HG02943 (cell line): Measurements from ENCODE around the gene BCDIN3D.
"Not testable (repeated sequence)": the region's sequence is repeated elsewhere in the genome, so short reads cannot be mapped to it uniquely, and the experiment has no call there.

Source experiments
- ATAC-seq: cut with Tn5 transposase; IDR thresholded peaks from one replicate; pipeline ENCODE4 v1.9.1; 2021; ENCODE audit warnings: mild to moderate bottlenecking, low read depth, moderate library complexity; ENCODE audit not compliant: unreplicated experiment

BCDIN3D gene

DNA sequence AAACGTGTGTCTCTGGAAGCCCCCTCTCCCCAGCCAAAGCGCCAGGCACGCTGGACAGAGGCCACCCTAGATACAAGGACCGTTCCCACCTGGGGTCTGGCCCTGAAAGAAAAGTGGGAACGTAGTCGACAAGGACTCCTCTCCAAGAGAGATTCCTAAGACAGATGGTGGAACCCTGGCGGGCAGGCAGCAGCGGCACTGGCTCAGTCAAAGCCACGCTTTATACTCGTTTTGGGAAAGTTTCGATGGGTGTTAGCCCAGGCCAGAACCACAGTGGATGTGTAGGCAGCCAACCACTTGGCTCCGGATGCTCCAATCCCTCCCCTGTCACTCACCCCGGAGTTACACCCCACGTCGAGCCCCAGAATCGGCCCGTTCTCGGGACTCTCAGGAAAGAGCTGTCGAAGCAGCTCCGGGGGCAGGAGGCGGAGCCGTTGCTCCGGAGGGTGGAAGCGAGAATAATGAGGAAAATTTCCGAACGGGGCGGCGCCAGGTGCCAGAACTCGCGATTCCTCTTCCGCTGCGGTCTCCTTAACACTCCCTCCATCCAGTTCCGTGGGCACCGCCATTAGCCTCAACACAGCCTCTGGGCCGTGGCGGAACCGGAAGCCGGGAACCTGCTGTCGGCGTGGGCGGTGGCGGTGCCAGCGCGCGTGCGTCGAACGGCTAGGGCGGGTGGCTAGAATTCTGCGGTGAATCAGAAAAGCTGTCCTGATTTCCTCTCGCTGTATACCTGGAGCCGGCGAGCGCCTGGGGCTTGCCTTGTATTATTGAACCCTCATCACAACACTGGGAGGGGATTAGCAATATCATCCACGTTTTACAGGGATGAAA, at the start of gene BCDIN3D:
TSS of gene BCDIN3D (minus strand) at position 588 of the 834 bp plus-strand sequence. CDS start at position 569, 19 bp downstream.
- ATAC-seq, result peak; percentile 84

- ATAC-seq, result no peak
Measured at GRCh38 chr12:49892084-49892731, 49.3 kb upstream of the BCDIN3D start.

GRCh38 chr12:49891476-49891875, 48.6 kb upstream of the BCDIN3D start:
- ATAC-seq, result no peak

- no peak for ATAC-seq
Measured at GRCh38 chr12:49891012-49891411, 48.1 kb upstream of the BCDIN3D start.

DNA sequence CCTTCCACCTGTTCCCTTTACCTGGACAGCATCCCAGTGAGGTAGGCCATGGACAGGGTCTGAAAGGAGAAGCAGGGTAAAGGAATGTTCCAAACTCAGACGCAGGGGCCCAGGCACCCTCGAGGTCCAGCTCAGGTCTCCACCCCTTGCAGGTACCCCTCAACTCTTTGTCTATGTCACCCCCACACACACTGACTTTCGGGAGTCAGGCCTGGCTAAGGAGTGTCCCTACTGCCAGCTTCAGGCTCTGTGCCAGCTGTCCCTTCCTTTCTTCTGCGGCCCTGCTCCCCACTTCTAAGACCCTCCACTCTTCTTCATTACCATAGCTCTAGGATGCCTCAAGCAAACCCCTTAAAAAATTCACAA, 47.2 kb upstream of the BCDIN3D start:
- no peak for ATAC-seq

GRCh38 chr12:49889361-49890095, 46.6 kb upstream of the BCDIN3D start:
- no peak for ATAC-seq

- ATAC-seq, result no peak
Measured at GRCh38 chr12:49888461-49889151, 45.7 kb upstream of the BCDIN3D start.

DNA sequence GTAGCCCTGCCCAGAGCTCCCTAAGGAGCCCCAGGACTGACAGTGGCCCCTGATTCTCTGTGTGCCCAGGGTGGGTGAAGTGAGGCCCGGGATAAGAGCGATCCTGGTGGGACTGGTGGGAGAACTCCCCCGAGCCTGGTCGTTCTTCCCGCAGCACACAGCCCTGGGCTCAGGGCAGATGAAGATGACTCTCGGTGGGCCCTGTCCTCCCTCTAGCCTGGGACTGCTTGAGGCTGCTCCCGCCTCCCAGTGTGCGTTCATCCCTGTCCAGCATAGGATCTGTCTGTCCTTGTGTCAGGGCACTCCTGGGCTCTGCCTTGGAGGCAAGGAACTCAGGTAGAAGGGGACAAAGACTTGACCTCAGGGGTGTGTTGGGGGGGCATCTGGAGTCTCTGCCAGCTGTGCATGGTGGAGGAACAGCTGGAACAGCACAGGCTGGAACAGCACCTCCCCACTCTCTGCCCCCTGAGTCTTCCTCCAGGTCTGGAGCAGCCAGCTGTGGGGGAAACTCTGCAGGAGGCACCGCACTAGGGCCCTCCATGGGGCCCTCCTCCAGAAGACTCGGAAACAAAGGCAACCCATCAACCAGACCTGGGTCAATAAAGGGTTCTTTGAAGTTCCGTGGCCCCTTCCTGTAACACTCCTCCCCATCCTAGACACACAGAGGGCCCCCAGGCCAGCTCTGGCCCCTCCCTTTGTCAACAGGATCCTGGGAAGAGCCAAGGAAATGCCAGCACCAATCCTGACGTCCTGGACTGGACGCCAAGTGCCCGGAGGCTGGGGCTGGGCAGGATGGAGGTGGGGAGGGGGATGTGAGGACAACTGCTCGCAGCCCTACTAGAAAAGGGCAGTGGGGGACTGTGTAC, 44.9 kb upstream of the BCDIN3D start:
- no peak for ATAC-seq

- ATAC-seq, result no peak
Measured at GRCh38 chr12:49887091-49887490, 44.2 kb upstream of the BCDIN3D start.

DNA sequence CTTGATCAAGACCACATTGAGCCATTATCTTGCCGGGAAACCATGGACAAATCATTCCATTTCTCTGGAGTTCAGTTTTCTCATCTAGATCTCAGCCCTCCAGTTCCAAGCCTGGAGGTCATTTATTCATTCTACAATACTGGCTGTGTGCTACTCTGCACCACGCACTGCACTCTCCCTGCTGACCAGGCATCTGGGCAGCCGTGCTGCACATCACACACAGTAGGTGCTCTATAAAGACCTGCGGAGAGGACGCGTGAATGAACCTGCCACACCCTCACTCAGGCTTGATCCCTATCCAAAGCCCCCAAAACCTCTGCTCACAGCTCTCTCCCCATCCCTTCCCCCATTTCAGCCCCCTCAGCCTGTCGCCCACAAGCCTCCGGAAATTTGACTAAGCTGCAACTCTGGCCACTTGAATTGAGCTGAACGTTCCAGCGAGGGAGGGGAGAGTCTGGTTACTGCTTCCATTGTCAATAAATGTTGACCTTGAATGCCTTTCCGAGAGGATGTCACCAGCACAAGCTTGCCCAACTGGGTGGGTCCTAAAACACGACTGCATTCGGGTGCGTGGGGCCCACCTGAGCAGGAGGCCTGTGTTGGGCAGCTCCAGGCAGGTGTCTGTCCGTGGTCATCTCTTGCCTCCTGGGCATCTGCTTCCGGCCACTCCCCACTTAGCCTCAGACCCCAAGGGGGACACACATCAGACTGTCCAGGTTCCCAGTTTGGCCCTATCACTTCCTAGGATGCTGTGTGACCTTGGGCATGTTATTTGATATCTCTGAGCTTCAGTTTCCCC, 43.0 kb upstream of the BCDIN3D start:
- ATAC-seq, result no peak

DNA sequence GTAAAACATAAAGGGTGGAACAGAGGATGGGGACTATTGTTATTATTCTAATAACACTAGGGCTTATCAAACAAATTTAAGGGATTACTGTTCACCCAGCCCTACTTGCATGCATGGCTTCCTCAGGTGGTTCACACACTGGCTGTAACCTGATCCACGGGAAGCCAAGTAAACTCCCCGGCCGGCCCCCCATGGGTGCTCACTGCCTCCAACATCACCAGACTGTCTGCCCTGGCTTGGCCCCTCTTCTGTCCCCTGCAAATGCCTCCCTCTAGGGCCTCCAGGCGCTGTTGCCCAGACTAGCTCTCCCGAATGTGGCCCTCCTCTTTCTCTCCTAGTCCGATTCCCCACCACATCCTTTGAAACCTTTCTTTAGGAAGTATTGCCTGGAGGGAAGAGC, 42.2 kb upstream of the BCDIN3D start:
- ATAC-seq, result no peak

DNA sequence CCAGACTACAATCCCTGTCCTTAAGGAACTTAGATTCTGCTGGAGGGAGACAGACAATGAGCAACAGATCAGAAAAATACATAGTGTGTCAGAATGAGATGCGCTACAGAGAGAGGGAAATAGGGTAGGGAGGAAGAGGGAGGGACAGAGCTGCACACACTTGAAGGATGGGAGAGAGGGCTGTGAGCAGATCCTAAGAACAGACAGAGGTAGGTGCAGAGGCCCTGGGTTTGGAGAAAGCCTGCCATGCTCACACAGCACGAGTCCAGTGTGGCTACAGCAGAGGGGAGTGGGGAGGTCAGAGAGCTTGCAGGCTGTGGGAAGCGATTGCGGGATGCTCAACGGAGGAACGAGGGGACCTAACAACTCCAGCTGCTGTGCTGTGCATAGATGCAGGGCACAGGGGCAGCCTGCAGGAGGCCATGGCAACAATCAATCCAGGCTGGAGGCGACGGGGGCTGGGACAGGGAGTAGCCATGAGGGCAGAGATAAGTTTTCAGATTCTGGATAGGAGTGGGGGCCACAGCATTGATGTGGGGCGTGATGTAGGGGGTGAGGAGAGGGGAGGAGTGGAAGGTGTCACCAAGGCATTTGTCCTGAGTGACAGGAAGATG, 40.1 kb upstream of the BCDIN3D start:
- ATAC-seq, result no peak

DNA sequence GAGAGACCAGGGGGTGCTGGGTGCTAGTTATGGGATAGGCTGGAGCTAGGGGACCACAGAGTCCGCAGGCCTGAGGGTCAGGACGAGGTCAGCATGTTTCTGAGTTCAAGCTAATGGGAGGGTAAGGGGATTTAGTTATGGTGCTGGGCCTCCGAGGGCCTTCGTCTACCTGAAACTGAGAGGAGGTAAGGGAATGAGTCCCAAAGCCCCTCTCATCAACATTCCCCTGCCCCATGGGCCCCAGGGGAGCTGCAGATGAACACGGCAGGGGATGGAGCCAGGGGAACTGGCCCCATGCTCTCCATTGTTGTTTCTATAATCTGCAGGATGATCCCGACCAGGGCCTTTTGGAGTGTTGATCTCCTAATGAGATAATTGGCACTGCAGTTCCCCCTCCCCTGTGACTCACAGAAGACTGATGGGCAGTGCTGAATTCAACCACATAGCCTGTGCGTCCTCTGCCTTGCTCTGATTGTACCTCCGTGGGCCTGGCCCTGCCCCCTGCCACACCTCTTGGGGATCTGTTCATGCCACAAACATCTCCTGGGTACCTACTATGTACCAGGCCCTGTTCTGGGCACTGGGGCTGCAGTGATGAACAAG, 39.4 kb upstream of the BCDIN3D start:
- no peak for ATAC-seq

DNA sequence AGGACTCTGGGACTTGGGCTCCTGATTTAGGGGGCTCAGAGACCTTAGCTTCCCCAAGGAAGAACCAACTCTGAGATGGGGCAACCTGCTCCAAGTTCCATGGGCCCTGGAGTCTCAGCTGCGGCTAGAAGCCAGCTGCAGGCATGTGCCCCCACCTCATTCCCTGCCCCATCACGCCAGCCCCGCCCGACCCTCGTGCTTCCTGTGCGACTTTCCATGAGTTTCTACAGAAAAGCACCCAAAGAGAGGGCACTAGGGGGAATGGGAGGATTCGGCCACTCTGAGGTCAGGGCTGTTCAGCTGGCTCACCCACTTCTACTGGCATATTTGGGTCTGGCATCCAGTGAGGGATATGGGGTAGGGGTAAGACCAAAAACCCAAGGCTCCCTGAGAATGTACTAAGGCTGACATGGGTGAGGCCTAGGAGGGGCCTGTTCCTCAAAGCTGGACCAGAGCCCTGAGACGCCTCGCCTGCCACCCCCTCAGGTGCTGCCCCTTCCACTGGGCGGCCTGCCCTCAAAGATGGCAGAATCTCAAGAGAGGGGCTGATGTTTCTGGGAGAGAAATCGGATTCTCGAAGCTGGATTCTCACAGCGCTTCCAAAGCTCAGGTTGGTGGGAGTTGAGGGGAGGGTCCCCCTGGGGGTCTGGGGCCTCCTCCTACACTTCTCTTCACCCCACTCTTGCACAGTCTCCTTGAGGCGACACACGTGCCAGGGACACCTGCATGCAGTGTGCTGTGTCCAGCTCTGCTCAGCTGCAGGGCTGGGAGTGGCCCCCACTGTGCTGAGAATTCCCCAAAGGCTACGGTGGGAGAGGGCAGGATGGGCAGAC, 38.7 kb upstream of the BCDIN3D start:
- ATAC-seq, result no peak

- no peak for ATAC-seq
Measured at GRCh38 chr12:49880756-49881414, 38.0 kb upstream of the BCDIN3D start.

DNA sequence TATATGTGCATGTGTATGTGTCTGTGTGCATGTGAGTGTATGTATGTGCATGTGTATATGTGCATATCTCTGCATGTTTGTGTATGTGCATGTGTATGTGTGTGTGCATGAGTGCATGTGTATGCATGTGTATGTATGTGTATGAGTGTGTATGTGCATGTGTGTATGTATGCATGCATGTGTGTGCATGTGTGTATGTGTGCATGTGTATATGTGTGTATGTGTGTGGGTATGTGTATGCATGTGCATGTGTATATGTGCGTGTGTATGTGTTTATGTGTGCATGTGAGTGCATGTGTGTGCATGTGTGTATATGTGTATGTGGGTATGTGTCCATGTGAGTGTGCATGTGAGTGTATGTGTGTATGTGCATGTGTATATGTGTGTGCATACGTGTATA, 36.2 kb upstream of the BCDIN3D start:
- ATAC-seq, result not testable (repeated sequence)

- no peak for ATAC-seq
Measured at GRCh38 chr12:49878021-49878420, 35.1 kb upstream of the BCDIN3D start.
